C4-2B (cell line): Measurements from ENCODE around the gene ZNF507.

ENCODE experiments used
- CTCF ChIP-seq: fragments of 450-650 bp; conservative IDR thresholded peaks from 2 replicates; pipeline ENCODE4 v1.5.1; 2017; ENCODE audit warnings: mild to moderate bottlenecking
- ZFX ChIP-seq: fragments of 450-650 bp; IDR thresholded peaks from 2 replicates; pipeline ENCODE4 v1.6.1; 2017

- TF ChIP-seq CTCF = no peak
- no peak for TF ChIP-seq ZFX
These were observed 4.5 kb downstream of the ZNF507 start for GRCh38 chr19:32349724-32350470.
